Activated CD8-positive, alpha-beta memory T cell treated with anti-CD3 and anti-CD28 coated beads, Interleukin-2, amount 50 U/mL, for 24 hours (primary cell): ENCODE results near the gene GNL3L.
"Not testable (repeated sequence)": the region's sequence is repeated elsewhere in the genome, so short reads cannot be mapped to it uniquely, and the experiment has no call there.

Experiments used
- DNase-seq: peaks from one replicate; pipeline ENCODE4 v3.0.0-alpha.2; 2020; ENCODE audit errors: extremely low read depth

The GNL3L gene

GRCh38 chrX:54529552-54530356 lies at the start of gene GNL3L:
TSS of gene GNL3L (plus strand) at chrX:54530219. CDS start at chrX:54532567, 2,348 bp downstream.
- DNase-seq = peak; percentile 47

GRCh38 chrX:54482839-54483593 lies 47.0 kb upstream of the GNL3L start:
- no peak for DNase-seq

- DNase-seq = no peak
Measured at GRCh38 chrX:54483946-54484345, 46.1 kb upstream of the GNL3L start.

- DNase-seq = no peak
Measured at GRCh38 chrX:54484666-54485065, 45.4 kb upstream of the GNL3L start.

GRCh38 chrX:54489819-54490218 lies 40.2 kb upstream of the GNL3L start:
- DNase-seq = not testable (repeated sequence)

- DNase-seq = no peak
Measured at GRCh38 chrX:54492340-54492739, 37.7 kb upstream of the GNL3L start.

- DNase-seq = no peak
Measured at GRCh38 chrX:54494166-54494988, 35.6 kb upstream of the GNL3L start.

GRCh38 chrX:54494989-54495813 lies 34.8 kb upstream of the GNL3L start:
- no peak for DNase-seq

- DNase-seq = no peak
Measured at GRCh38 chrX:54495814-54496516, 34.1 kb upstream of the GNL3L start, which contains the start of gene FGD1. TSS of gene FGD1 (minus strand) at chrX:54496234. CDS start at chrX:54495432, 802 bp downstream.

- no peak for DNase-seq
Measured at GRCh38 chrX:54496517-54496852, 33.5 kb upstream of the GNL3L start.

- no peak for DNase-seq
Measured at GRCh38 chrX:54496936-54497335, 33.1 kb upstream of the GNL3L start.

GRCh38 chrX:54509400-54509799 lies 20.6 kb upstream of the GNL3L start:
- DNase-seq = no peak

- no peak for DNase-seq
Measured at GRCh38 chrX:54529151-54529550, 868 bp upstream of the GNL3L start.

- no peak for DNase-seq
Measured at GRCh38 chrX:54530357-54530900, 410 bp downstream of the GNL3L start.

- DNase-seq = no peak
Measured at GRCh38 chrX:54534271-54534670, 4.3 kb downstream of the GNL3L start.

- DNase-seq = no peak
Measured at GRCh38 chrX:54540289-54540688, 10.3 kb downstream of the GNL3L start.

GRCh38 chrX:54542239-54542638 lies 12.2 kb downstream of the GNL3L start:
- not testable (repeated sequence) for DNase-seq

- DNase-seq = no peak
Measured at GRCh38 chrX:54550821-54551220, 20.8 kb downstream of the GNL3L start.

GRCh38 chrX:54551801-54552200 lies 21.8 kb downstream of the GNL3L start:
- DNase-seq = no peak

GRCh38 chrX:54555006-54555405 lies 25.0 kb downstream of the GNL3L start:
- not testable (repeated sequence) for DNase-seq
